Astrocyte of the cerebellum (primary cell): Measurements from ENCODE around the gene ALDH1A1.

ENCODE experiments used
- DNase-seq: peaks from one replicate; pipeline ENCODE4 v3.0.0-alpha.2; 2011; ENCODE audit warnings: low read depth
- H3K4me3 ChIP-seq: 2 replicates; pipeline ENCODE4 v1.5.1; 2011; ENCODE audit warnings: mild to moderate bottlenecking, low read depth, low read length, moderate library complexity
- CTCF ChIP-seq: IDR thresholded peaks from 2 replicates; pipeline ENCODE4 v1.5.1; 2012; ENCODE audit warnings: low read length, low read depth, moderate library complexity, mild to moderate bottlenecking; ENCODE audit errors: missing control alignments
- in situ Hi-C: cut with HindIII; loops from 2 replicates; pipeline ENCODE4 v1.10.0; 2017; ENCODE audit warnings: low sequenced_read_pairs

The ALDH1A1 gene

GRCh38 chr9:72902268-72902667 lies 50.6 kb downstream of the ALDH1A1 start:
- no peak for TF ChIP-seq CTCF
- DNase-seq = no peak
- in situ Hi-C loops = no loop called here

GRCh38 chr9:72899734-72900477 lies 52.9 kb downstream of the ALDH1A1 start:
- no peak overlapping the region for H3K4me3 ChIP-seq
- no peak for DNase-seq
- TF ChIP-seq CTCF = no peak
- in situ Hi-C loops = no loop called here

More at GRCh38 chr9:72902268-72902667, 50.6 kb downstream of the ALDH1A1 start:
- H3K4me3 ChIP-seq = no peak overlapping the region

DNA sequence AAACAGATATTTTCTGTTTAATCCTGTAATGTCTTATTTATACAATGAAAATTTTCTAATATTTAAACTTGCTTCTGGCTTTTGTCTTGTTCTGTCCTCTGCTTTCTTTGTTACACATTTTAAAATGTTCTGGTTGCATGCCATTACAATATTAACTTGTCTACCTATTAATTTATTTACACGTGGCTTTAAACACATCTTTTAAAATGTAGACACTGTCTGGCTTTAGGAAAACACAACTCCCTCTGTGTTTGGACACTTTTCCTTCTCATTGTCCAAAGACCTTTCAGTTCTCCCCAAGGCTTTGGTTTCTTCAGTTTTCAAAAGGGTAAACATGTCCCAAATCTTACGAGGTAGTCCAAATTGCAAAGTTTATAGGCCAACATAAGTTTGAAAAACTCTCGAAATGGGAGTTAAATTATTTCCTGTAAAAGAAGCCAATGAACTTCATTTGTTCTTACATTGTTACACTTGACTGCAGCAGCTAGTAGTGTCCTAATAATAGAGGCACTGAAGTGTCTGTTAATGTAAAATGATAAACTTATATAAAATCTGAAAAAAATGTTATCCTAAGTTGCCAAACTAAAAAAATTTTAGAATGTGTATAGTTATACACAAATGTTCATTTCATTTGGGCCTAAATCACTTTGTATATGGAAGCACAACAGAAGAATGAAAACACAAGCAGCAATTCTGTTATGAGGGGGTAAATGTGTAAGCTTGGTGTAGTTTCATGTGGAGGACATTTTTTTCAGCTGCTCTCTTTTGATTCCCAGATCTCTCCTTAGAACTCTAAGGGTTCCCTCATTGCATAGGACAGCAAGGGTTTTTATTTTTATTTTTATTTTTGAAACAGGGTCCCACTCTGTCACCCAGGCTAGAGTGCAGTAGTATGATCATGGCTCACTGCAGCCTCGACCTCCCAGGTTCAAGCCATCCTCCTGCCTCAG lies 53.8 kb downstream of the ALDH1A1 start:
- H3K4me3 ChIP-seq = no peak overlapping the region
- in situ Hi-C loops = no loop called here
- TF ChIP-seq CTCF = no peak
- DNase-seq = no peak

- DNase-seq = no peak
- in situ Hi-C loops = no loop called here
- no peak for TF ChIP-seq CTCF
- no peak overlapping the region for H3K4me3 ChIP-seq
These were observed 54.5 kb downstream of the ALDH1A1 start for GRCh38 chr9:72898360-72898759.

DNA sequence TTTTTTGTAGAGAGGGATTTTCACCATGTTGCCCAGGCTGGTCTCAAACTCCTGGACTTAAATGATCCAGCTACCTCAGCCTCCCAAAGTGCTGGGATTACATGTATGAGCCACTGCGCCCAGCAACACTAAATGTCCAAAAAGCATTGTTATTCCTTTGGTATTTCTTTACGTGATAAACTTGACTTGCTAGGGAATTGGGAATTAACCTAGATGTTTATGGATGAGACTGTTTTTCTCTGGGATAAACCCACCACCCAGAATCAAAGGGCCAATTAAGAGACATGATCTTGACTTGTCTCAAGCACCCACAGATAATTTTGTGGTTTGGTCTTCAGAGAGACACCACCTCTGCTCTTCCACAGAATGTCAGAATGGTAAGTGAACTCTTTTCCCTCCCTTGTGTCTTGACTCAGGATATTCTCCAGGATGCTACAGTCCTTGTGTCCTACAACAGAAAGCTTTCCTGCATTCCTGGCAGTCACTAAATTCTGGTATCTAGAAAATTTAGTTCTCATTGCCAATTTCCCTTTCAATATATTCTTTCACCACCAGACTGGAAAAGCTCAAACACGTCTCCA lies 55.7 kb downstream of the ALDH1A1 start:
- DNase-seq = no peak
- no peak overlapping the region for H3K4me3 ChIP-seq
- in situ Hi-C loops = no loop called here
- TF ChIP-seq CTCF = no peak

DNA sequence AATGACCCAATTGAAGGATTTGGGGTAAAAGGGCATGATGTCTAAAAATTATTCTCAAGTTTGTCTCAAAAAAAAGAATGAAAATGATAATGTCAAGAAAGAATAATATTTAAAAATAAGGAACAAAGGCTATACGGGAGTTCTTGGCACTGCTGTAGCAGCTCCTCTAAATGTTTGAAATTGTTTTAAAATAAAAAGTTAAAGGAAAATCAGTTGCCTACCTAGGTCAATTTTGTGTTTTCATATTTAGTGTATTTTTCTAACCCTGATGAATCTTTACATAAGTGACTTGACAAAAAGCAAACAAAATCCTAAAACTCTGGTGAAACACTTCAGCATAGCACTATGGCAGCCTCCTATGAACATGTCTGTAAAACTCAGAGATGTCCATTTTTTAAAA lies 56.4 kb downstream of the ALDH1A1 start:
- DNase-seq = no peak
- H3K4me3 ChIP-seq = no peak overlapping the region
- no peak for TF ChIP-seq CTCF
- in situ Hi-C loops = no loop called here
